ENCODE measurements around the gene CMIP.

Gene CMIP

DNA sequence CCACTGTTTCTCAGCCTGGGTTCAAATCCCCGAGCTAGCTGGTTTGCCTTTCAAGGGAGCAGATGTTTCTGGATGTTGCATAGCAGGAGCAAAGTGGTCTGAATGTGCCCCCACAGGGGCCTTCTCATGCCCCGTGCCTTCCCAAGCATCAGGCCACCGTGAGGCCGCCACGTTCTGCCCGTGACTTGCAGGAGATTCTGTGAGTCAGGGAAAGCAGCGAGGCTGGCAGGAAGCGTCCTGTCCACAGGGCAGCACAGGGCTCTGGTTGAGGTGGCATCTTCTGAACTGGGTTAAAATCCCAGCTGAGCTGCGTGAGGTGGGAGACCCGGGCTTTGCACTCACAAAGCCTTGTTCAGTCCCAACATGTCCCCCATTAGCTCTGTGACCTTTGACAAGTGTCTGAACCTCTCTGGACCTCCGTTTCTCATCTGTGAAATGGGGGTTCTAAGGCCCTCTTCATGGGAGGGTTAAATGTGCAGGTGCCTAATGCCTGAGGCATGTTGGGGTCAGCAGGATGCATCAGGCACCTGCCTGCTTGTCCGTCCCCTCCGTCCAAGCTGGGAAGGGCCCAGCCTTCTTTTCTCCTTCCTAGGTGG, 239.7 kb downstream of the CMIP start:
- Histone ChIP-seq H3K4me2 (ENCODE audit: low read depth, low read length, poor library complexity, severe bottlenecking) (no peak overlapping the region), H2AFZ (ENCODE audit: low read length) (no peak overlapping the region), H3K9me2 (replicated peaks; ENCODE audit: low read depth, low read length) (no peaks in the 10 kb centered on the region), H3F3A (ENCODE audit: low read depth) (no peaks in the 10 kb centered on the region), H3K36me3 (ENCODE audit: insufficient read depth, low read length) (peaks cover 11% of the 10 kb centered on the region; the same call in 1 of the 2 replicates), H3K27me3 (ENCODE audit: insufficient read depth, low read length, poor library complexity, severe bottlenecking) (no peaks in the 10 kb centered on the region), H3K4me1 (ENCODE audit: insufficient read depth, low read length, poor library complexity, severe bottlenecking) (no peaks in the 10 kb centered on the region), H4K20me1 (ENCODE audit: insufficient read depth, low read length, poor library complexity, severe bottlenecking) (no peaks in the 10 kb centered on the region), H3K9ac (ENCODE audit: low read depth, low read length, poor library complexity, severe bottlenecking) (no peak overlapping the region), H3K4me3 (ENCODE audit: low read length, poor library complexity, severe bottlenecking) (no peak overlapping the region), H3K79me2 (ENCODE audit: insufficient read depth, low read length) (no peaks in the 10 kb centered on the region), H3K9me3 (ENCODE audit: insufficient read depth, low read depth, low read length) (no peaks in the 10 kb centered on the region)
- TF ChIP-seq EZH2phosphoT487 (IDR thresholded peaks at IDR 0.05; ENCODE audit: borderline replicate concordance), result no peak
- TF ChIP-seq, protein P1, sequence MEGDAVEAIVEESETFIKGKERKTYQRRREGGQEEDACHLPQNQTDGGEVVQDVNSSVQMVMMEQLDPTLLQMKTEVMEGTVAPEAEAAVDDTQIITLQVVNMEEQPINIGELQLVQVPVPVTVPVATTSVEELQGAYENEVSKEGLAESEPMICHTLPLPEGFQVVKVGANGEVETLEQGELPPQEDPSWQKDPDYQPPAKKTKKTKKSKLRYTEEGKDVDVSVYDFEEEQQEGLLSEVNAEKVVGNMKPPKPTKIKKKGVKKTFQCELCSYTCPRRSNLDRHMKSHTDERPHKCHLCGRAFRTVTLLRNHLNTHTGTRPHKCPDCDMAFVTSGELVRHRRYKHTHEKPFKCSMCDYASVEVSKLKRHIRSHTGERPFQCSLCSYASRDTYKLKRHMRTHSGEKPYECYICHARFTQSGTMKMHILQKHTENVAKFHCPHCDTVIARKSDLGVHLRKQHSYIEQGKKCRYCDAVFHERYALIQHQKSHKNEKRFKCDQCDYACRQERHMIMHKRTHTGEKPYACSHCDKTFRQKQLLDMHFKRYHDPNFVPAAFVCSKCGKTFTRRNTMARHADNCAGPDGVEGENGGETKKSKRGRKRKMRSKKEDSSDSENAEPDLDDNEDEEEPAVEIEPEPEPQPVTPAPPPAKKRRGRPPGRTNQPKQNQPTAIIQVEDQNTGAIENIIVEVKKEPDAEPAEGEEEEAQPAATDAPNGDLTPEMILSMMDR (conservative IDR thresholded peaks at IDR 0.05; ENCODE audit: low read length), result no peak

DNA sequence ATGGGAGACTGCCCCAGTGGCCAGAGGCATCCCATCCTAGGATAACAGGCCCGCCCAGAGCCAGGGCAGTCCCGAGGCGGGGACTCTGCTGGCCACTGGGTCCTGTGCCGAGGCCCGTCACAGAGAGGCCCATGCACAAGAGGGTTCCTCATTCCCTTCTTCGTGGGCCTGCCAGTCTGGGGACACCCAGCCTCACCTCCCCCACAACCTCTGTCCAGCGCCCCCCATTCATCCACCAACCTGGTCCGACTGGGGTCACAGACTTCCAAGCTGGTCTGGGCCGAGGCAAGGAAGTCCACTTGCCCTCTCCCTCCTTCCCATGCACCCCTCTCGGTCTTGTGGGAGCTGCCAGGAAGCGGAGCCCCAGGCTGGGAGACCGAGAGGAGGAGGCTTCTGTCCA, 240.3 kb downstream of the CMIP start:
- TF ChIP-seq, protein P1 (conservative IDR thresholded peaks at IDR 0.05; ENCODE audit: low read length), result no peak
- no peak for TF ChIP-seq EZH2phosphoT487 (IDR thresholded peaks at IDR 0.05; ENCODE audit: borderline replicate concordance)
- no peaks in the 10 kb centered on the region for H3K9me2 ChIP-seq (replicated peaks; ENCODE audit: low read depth, low read length)
- H2AFZ ChIP-seq (ENCODE audit: low read length), result no peak overlapping the region
- H4K20me1 ChIP-seq (ENCODE audit: insufficient read depth, low read length, poor library complexity, severe bottlenecking), result no peaks in the 10 kb centered on the region
- H3K9ac ChIP-seq (ENCODE audit: low read depth, low read length, poor library complexity, severe bottlenecking), result no peak overlapping the region
- H3K4me2 ChIP-seq (ENCODE audit: low read depth, low read length, poor library complexity, severe bottlenecking), result no peak overlapping the region
- H3K79me2 ChIP-seq (ENCODE audit: insufficient read depth, low read length), result no peaks in the 10 kb centered on the region
- no peaks in the 10 kb centered on the region for H3K4me1 ChIP-seq (ENCODE audit: insufficient read depth, low read length, poor library complexity, severe bottlenecking)
- no peaks in the 10 kb centered on the region for H3K27me3 ChIP-seq (ENCODE audit: insufficient read depth, low read length, poor library complexity, severe bottlenecking)
- H3F3A ChIP-seq (ENCODE audit: low read depth), result no peaks in the 10 kb centered on the region
- no peaks in the 10 kb centered on the region for H3K9me3 ChIP-seq (ENCODE audit: insufficient read depth, low read depth, low read length)
- no peak overlapping the region for H3K4me3 ChIP-seq (ENCODE audit: low read length, poor library complexity, severe bottlenecking)
- peaks cover 6% of the 10 kb centered on the region; the same call in 1 of the 2 replicates for H3K36me3 ChIP-seq (ENCODE audit: insufficient read depth, low read length)

DNA sequence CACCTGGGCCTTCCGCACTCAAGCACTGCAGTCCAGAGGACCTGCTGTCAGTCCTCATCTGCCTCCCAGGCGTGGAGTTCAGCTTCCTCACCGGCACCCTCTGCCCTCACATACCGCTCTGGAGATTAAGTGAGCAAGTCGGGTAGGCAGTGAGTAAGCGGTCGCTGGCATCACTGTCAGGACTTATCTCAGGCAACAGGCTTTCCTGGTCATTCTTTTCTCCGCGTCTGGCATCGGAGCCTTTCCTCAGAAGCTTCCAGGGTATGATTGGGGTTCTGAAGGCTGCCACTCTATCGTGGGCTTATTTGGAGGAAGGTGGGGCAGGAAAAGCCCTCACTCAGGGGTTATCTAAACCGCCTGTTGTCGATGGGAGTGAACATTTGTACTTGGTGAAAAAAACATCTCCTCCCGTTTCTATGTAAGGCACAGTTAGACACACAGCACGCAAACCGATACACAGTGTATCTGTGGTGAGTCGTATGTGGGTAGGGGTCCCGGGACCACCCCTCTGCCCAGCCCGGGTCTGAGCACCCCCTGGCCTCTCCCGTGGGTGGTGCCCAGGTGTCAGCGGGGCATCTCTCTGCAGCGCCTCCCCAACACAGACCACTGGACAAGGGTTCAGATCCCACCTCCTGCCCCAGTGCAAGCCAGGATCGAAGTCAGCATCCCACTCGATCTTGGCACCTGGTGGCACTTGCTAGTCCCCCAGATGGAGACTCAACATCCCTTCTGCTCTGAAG, 242.0 kb downstream of the CMIP start:
- H4K20me1 ChIP-seq (ENCODE audit: insufficient read depth, low read length, poor library complexity, severe bottlenecking), result no peaks in the 10 kb centered on the region
- no peaks in the 10 kb centered on the region for H3K9me3 ChIP-seq (ENCODE audit: insufficient read depth, low read depth, low read length)
- H3K4me3 ChIP-seq (ENCODE audit: low read length, poor library complexity, severe bottlenecking), result no peak overlapping the region
- no peak overlapping the region for H3K4me2 ChIP-seq (ENCODE audit: low read depth, low read length, poor library complexity, severe bottlenecking)
- TF ChIP-seq EZH2phosphoT487 (IDR thresholded peaks at IDR 0.05; ENCODE audit: borderline replicate concordance), result no peak
- TF ChIP-seq, protein P1 (conservative IDR thresholded peaks at IDR 0.05; ENCODE audit: low read length), result no peak
- no peaks in the 10 kb centered on the region for H3K27me3 ChIP-seq (ENCODE audit: insufficient read depth, low read length, poor library complexity, severe bottlenecking)
- H3K79me2 ChIP-seq (ENCODE audit: insufficient read depth, low read length), result no peaks in the 10 kb centered on the region
- H2AFZ ChIP-seq (ENCODE audit: low read length), result no peak overlapping the region
- no peaks in the 10 kb centered on the region for H3K9me2 ChIP-seq (replicated peaks; ENCODE audit: low read depth, low read length)
- no peak overlapping the region for H3K9ac ChIP-seq (ENCODE audit: low read depth, low read length, poor library complexity, severe bottlenecking)
- H3F3A ChIP-seq (ENCODE audit: low read depth), result no peaks in the 10 kb centered on the region
- H3K36me3 ChIP-seq (ENCODE audit: insufficient read depth, low read length), result no peaks in the 10 kb centered on the region; the same call in 1 of the 2 replicates
- no peaks in the 10 kb centered on the region for H3K4me1 ChIP-seq (ENCODE audit: insufficient read depth, low read length, poor library complexity, severe bottlenecking)

Measured in Loucy (cell line).